Central memory CD4-positive, alpha-beta T cell (primary cell): ENCODE data around the gene FBXO47.
"Not testable (repeated sequence)": the region's sequence is repeated elsewhere in the genome, so short reads cannot be mapped to it uniquely, and the experiment has no call there.

Experiments used
- DNase-seq: peaks from one replicate; pipeline ENCODE4 v3.0.0; 2022

Gene FBXO47

DNA sequence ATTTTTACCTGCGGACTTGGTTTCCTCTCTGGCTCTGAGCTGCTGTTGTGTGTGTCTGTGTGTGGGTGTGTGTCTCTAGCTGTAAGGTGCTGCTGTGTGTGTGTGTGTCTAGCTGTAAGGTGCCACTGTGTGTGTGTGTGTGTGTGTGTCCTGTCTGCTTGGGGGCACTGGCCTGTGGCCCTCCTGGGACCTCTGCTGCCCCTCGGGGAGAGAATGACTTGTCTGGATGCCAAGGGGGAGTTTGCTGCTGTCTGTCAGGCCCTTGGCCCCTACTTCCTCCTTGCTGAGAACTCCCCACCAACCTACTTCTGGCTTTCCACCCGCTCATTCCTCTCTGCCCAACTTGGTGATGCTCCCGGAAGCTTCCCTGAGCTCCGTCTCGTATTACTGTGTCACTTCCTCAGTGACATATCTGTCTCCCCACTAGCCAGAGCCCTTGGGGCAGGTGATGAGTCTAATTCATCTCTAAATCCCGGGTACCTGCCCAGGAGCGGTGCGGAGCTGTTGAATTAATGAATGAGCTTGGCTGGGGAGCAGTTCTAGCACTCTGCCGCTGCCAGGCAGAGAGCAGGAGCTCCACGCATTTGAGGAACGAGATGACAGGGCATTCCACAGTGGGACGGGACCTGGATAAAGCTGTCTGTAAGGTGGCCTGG, 45.3 kb downstream of the FBXO47 start:
- DNase-seq, result no peak

DNA sequence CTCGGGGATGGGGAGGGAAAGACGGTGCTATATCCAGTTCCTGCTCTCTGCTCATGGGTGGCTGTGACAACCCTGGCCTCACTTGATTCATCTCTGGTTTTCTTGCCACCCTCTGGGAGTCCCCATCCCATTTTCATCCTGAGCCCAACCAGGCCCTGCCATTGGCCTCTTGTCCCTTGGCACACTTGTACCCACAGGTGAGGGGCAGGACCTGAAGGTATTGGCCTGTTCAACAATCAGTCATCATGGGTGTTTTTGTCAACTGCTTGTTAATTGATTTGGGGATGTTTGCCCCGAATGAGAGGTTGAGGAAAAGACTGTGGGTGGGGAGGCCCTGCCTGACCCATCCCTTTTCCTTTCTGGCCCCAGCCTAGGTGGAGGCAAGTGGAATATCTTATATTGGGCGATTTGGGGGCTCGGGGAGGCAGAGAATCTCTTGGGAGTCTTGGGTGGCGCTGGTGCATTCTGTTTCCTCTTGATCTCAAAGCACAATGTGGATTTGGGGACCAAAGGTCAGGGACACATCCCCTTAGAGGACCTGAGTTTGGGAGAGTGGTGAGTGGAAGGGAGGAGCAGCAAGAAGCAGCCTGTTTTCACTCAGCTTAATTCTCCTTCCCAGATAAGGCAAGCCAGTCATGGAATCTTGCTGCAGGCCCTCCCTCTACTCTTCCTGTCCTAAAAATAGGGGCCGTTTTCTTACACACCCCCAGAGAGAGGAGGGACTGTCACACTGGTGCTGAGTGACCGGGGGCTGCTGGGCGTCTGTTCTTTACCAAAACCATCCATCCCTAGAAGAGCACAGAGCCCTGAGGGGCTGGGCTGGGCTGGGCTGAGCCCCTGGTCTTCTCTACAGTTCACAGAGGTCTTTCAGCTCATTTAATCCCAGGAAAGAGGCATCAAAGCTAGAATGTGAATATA, 46.6 kb downstream of the FBXO47 start:
- DNase-seq, result no peak

- no peak for DNase-seq
These were observed 47.7 kb downstream of the FBXO47 start for GRCh38 chr17:38919316-38920078.

- DNase-seq, result no peak
These were observed 48.3 kb downstream of the FBXO47 start for GRCh38 chr17:38918916-38919315.

- no peak for DNase-seq
These were observed 48.9 kb downstream of the FBXO47 start for GRCh38 chr17:38918129-38918913.

- DNase-seq, result no peak
These were observed 49.9 kb downstream of the FBXO47 start for GRCh38 chr17:38917259-38917658.

- no peak for DNase-seq
These were observed 50.4 kb downstream of the FBXO47 start for GRCh38 chr17:38916771-38917170.

DNA sequence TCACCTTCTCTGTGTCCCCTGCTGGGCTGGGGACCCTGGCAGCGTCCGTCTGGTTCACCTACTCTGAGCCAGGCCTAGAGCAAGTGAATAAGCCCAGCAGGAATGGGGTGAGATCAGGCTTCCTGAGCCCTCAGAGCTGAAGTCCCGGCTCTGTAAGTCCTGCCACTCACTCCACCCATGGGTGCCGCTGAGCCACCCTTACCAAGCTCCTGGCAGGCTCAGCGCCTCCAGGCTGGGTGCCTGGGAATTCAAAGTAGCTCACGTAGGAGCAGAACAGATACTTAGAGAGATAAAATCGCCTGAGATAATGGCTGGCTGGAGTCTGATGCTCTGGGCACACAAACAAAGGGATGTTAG, 51.6 kb downstream of the FBXO47 start:
- no peak for DNase-seq

DNA sequence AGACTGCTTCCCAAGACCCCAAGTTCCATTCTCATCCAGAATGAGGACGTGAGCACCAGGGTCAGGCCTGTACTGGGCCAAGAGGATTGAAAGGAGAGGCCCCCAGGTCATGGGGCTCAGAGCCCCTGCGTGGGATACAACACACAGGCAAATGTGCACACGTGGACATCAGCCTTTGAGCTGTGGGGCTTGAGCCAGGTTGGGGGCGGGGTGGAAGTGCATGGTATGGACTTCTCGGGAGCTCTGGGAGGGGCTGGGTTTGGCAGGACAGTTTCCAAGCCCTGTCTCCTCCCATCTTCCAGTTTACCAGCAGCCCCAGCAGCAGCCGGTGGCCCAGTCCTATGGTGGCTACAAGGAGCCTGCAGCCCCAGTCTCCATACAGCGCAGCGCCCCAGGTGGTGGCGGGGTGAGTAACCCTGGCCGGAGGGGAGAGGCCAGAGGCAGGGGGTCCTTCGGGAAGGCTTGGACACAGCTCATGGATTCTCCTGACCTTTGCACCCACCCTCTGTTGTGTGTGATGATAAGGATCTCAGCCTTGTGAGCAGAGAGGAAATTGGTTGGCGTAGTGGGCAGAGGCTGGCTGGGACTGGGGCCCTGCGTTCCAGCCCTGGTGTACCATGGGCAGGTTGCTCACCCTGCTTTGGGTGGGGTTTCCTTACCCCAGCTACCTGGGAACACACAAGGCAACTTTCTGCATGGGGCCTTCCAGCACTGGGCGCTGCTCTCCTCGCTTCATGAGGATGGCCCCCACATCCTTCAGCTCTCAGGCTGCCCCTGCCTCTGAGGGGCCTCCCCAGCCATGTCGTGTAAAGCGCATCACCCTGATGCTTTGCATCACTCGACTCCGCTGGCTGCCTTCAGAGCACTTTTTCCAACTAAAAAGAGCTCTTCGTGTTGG, 52.2 kb downstream of the FBXO47 start:
- no peak for DNase-seq

DNA sequence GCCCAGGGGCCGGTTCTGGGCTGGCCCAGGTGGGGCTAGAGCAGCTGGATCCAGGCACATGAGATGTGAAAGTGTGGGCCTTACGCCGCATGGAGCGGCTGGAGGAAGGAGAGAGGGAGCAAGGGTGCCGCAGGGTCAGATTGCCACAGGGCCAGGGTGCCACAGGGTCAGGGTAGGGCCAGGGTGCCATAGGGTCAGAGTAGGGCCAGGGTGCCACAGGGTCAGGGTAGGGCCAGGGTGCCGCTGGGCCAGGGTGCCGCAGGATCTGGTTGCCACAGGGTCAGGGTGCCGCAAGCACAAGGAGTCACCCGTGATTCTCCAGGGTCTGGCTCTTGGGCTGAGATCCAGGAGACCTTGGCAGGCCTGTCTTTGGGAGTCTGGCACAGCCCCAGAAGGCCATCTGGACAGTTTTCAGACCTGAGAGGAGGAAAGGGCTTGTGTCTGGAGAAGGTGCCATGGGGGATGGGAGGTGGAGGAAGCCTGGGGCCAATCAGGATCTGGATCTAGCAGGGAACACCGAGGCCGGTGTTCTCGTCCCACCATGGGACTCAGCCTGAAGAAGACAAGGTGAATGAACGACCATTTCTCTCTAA, 54.9 kb downstream of the FBXO47 start:
- DNase-seq, result no peak

- DNase-seq, result not testable (repeated sequence)
These were observed 55.5 kb downstream of the FBXO47 start for GRCh38 chr17:38911731-38912081.

GRCh38 chr17:38911081-38911730, 56.0 kb downstream of the FBXO47 start:
- DNase-seq, result no peak

DNA sequence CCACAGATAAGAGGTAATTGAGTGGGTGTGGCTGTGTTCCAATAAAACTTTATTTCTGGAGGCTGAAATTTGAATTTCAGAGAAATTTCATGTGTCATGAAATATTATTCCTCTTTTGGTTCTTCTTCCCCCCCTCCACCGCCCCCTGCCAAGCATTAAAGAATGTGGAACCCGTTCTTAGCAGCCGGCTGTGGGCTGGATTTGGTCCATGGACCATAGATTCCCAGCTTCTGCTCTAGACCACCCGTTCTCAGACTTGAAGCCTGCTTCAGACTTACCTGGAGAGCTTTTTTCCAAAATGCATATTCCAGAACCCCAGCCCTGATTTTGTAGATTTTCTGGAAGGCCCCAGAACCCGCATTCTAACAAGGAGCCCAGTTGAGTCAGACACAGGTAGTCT, 56.9 kb downstream of the FBXO47 start:
- no peak for DNase-seq

GRCh38 chr17:38908676-38909181, 58.5 kb downstream of the FBXO47 start:
- no peak for DNase-seq

GRCh38 chr17:38907930-38908675, 59.1 kb downstream of the FBXO47 start:
- DNase-seq, result no peak

DNA sequence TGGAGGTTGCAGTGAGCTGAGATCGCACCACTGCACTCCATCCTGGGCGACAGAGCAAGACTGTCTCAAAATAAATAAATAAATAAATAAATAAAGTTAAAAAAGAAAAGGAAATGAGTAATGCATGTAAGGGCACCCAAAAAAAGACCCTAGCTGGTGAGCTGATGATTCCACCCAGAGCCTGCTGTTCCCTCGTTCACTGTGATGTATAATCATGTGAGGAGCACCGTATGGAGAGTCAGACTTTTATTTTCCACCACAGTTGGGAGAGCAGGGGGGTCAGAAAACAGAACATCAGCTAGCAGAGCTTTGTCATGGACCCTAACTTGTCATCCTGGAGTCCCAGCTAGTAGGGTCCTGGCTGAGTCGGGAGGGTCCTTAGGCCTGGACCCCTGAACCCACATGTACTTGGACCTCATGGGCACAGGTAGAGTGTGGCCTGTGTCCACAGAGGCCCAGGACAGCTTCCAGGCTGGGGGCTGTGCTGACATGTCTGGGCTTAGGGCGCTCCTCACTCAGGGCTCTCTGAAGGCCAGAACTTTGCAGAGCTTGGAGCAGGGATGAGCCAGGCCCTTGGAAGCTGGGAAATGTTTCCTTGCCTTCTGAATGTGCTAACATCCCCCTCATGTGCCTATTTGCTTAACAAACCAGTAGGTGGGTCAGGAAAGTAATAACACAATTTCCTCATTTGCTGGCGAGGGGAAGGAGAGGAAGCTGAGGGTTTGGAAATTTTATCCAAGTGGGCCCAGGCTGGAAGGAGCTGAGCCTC, 60.6 kb downstream of the FBXO47 start:
- DNase-seq, result no peak

DNA sequence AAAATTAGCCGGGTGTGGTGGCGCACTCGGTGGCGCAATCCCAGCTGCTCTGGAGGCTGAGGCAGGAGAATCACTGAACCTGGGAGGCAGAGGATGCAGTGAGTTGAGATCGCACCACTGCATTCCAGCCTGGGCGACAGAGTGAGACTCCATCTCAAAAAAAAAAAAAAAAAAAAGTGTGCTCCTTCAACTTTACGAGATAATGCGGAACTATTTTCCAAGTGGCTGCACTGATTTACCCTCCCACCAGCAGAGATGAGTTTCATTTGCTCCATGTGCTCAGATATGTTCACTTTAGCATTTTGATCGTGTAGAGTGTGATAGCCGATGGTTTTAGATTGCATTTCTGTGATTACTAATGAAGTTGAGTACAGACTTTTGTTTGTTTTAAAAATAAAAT, 61.8 kb downstream of the FBXO47 start:
- DNase-seq, result no peak

DNA sequence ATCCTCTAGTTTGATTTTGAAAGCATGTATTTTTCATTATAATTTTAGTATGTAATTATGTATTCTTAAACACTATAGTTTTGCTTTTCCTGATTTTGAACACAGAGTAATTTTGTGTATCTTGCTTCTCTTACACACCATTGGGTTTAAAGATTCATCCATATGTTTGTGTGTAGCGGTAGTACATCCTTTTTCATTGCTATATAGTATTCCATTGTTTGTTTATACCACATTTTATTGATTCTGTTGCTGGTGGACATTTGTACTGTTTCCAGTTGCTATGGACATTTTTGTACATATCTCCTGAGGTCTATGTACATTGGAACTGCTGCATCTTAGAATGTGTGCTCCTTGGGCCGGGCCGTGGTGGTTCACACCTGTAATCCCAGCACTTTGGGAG, 62.3 kb downstream of the FBXO47 start:
- DNase-seq, result no peak

GRCh38 chr17:38903404-38903803, 63.8 kb downstream of the FBXO47 start:
- DNase-seq, result no peak
